HG02885 (cell line): ENCODE measurements around the gene CD79B.
A peak's percentile ranks its signal among the peaks of the same experiment; 100 is the strongest.

ENCODE experiments used
- ATAC-seq: cut with Tn5 transposase; IDR thresholded peaks from one replicate; pipeline ENCODE4 v1.9.1; 2021; ENCODE audit warnings: mild to moderate bottlenecking; ENCODE audit not compliant: unreplicated experiment, poor library complexity

CD79B gene

GRCh38 chr17:63931981-63932561, at the start of gene CD79B:
TSS of gene CD79B (minus strand) at chr17:63932331. CDS start at chr17:63932261, 70 bp downstream.
- peak; percentile 78 for ATAC-seq

- ATAC-seq = no peak
Observed at GRCh38 chr17:63978272-63979200, 46.4 kb upstream of the CD79B start.

- no peak for ATAC-seq
Observed at GRCh38 chr17:63976702-63977101, 44.6 kb upstream of the CD79B start.

GRCh38 chr17:63975541-63976092, 43.5 kb upstream of the CD79B start:
- ATAC-seq = no peak

- no peak for ATAC-seq
Observed at GRCh38 chr17:63974594-63975192, 42.6 kb upstream of the CD79B start.

- no peak for ATAC-seq
Observed at GRCh38 chr17:63973930-63974593, 41.9 kb upstream of the CD79B start.

- no peak for ATAC-seq
Observed at GRCh38 chr17:63973247-63973646, 41.1 kb upstream of the CD79B start.

- ATAC-seq = no peak
Observed at GRCh38 chr17:63972796-63973195, 40.7 kb upstream of the CD79B start, which contains the start of gene SCN4A. TSS of gene SCN4A (minus strand) at chr17:63972918. CDS start at chr17:63972841, 77 bp downstream.

- ATAC-seq = no peak
Observed at GRCh38 chr17:63969278-63969677, 37.1 kb upstream of the CD79B start.

- ATAC-seq = no peak
Observed at GRCh38 chr17:63967953-63968352, 35.8 kb upstream of the CD79B start.

- no peak for ATAC-seq
Observed at GRCh38 chr17:63966646-63967264, 34.6 kb upstream of the CD79B start.

- ATAC-seq = no peak
Observed at GRCh38 chr17:63963123-63963522, 31.0 kb upstream of the CD79B start.

- no peak for ATAC-seq
Observed at GRCh38 chr17:63962298-63962744, 30.2 kb upstream of the CD79B start.

GRCh38 chr17:63961355-63962212, 29.5 kb upstream of the CD79B start:
- no peak for ATAC-seq

GRCh38 chr17:63960430-63960829, 28.3 kb upstream of the CD79B start:
- no peak for ATAC-seq

- no peak for ATAC-seq
Observed at GRCh38 chr17:63960006-63960405, 27.9 kb upstream of the CD79B start.

- no peak for ATAC-seq
Observed at GRCh38 chr17:63956296-63956920, 24.3 kb upstream of the CD79B start.

- ATAC-seq = no peak
Observed at GRCh38 chr17:63955791-63956190, 23.7 kb upstream of the CD79B start.
